GDM1 (cell line): ENCODE data around the gene PTPRU.
"Not testable (repeated sequence)": the region's sequence is repeated elsewhere in the genome, so short reads cannot be mapped to it uniquely, and the experiment has no call there.

Source experiments
- DNase-seq: peaks from one replicate; lab custom pipeline; 2025; lab: John Stamatoyannopoulos, UW

Gene PTPRU

GRCh38 chr1:29290414-29290985 lies 54.2 kb downstream of the PTPRU start:
- no peak for DNase-seq

- DNase-seq, result no peak
Observed at GRCh38 chr1:29291756-29292155, 55.4 kb downstream of the PTPRU start.

GRCh38 chr1:29292344-29292743 lies 56.0 kb downstream of the PTPRU start:
- DNase-seq, result no peak

- DNase-seq, result no peak
Observed at GRCh38 chr1:29297450-29297849, 61.1 kb downstream of the PTPRU start.

- DNase-seq, result no peak
Observed at GRCh38 chr1:29298246-29298645, 61.9 kb downstream of the PTPRU start.

GRCh38 chr1:29299446-29299845 lies 63.1 kb downstream of the PTPRU start:
- no peak for DNase-seq

- DNase-seq, result not testable (repeated sequence)
Observed at GRCh38 chr1:29301732-29302131, 65.4 kb downstream of the PTPRU start.

GRCh38 chr1:29303201-29304024 lies 67.1 kb downstream of the PTPRU start:
- DNase-seq, result no peak

- no peak for DNase-seq
Observed at GRCh38 chr1:29304025-29304684, 67.8 kb downstream of the PTPRU start.

GRCh38 chr1:29305943-29306342 lies 69.6 kb downstream of the PTPRU start:
- DNase-seq, result no peak

GRCh38 chr1:29306471-29307140 lies 70.3 kb downstream of the PTPRU start:
- DNase-seq, result no peak

GRCh38 chr1:29309075-29309474 lies 72.8 kb downstream of the PTPRU start:
- no peak for DNase-seq

GRCh38 chr1:29309621-29310020 lies 73.3 kb downstream of the PTPRU start:
- no peak for DNase-seq

GRCh38 chr1:29310616-29311180 lies 74.4 kb downstream of the PTPRU start:
- DNase-seq, result no peak

GRCh38 chr1:29311352-29312030 lies 75.2 kb downstream of the PTPRU start:
- DNase-seq, result no peak

- DNase-seq, result no peak
Observed at GRCh38 chr1:29312469-29313461, 76.4 kb downstream of the PTPRU start.

GRCh38 chr1:29314685-29315084 lies 78.4 kb downstream of the PTPRU start:
- DNase-seq, result not testable (repeated sequence)

- DNase-seq, result no peak
Observed at GRCh38 chr1:29315262-29315661, 78.9 kb downstream of the PTPRU start.

GRCh38 chr1:29315876-29316275 lies 79.6 kb downstream of the PTPRU start:
- DNase-seq, result no peak
